ENCODE results near the gene MCRS1.
"Not testable (repeated sequence)": the region's sequence is repeated elsewhere in the genome, so short reads cannot be mapped to it uniquely, and the experiment has no call there.

The MCRS1 gene

DNA sequence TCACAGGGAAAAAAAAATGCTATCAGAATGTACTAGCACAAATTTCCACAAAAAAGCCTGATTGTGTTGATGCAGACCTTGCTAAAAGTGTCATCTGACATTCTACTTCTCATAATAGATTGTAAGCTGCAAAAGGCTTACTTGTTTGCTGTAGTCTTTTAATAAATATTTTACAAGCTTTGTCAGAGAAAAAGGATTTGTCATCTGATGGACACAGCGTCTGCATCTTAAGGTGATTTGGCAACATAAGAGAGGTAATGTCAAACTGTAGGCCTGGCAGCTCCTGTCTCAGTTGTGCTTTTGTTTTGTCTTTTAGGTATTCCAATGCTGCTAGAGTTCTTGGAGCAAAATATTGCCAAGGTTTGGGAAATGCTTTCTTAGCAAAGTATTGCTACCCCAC is 55.4 kb downstream of the MCRS1 start:
- no peak for DNase-seq

DNA sequence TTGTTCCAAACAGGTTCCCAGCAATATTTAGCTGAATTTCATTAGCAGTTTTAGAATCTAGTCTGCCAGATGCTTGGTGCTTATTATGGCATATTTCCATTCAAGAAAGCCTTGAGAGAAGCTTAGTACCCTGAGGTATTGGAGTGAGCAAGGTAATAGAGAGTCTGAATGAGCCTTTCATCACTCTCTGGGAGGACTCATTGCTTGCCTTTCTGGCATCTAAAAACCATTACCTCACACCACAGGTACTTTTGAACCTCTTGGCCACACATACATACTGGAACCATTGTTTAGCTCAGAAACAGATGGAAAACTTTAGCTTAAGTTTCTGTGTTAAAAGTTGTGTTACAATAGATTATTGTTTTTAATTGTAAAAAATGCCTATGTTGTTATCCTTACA is 56.5 kb downstream of the MCRS1 start:
- no peak for DNase-seq

DNA sequence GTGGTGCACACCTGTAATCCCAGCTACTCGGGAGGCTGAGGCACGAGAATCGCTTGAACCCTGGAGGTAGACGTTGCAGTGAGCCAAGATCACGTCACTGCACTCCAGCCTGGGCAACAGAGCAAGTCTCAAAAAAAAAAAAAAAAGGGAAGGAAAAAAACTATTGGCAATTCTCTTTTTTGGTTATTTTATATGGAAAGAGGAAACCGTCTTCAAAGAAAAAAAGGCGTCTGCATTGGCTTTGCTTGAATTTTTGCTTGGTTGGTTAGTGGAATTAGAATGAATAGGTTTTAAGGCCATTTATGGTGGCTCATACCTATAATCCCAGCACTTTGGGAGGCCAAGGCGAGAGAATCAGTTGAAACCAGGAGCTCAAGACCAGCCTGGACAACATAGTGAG is 58.3 kb downstream of the MCRS1 start:
- DNase-seq: not testable (repeated sequence)

Data from fibroblast of skin of back (primary cell).